ENCODE results near the gene ZNF865.

DNA sequence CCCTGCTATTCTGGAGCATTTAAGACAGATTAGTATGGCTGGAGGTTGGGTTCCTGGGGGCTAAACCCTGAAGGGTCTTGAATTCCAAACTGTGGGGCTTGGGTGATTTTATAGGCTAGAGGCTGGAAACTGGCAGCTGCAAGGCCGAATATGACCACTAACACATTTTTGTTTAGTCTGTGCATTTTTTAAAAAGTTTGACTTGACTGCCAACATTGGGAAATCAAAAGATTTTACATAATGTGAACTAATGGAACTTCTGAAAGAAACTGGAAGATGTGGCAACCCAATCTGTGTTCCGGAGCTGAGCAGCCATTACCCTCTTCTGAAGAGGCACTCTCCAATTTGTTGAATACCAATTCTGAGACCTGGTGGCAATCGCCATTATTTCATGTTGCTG lies 13.8 kb downstream of the ZNF865 start:
- TF ChIP-seq, protein P1, sequence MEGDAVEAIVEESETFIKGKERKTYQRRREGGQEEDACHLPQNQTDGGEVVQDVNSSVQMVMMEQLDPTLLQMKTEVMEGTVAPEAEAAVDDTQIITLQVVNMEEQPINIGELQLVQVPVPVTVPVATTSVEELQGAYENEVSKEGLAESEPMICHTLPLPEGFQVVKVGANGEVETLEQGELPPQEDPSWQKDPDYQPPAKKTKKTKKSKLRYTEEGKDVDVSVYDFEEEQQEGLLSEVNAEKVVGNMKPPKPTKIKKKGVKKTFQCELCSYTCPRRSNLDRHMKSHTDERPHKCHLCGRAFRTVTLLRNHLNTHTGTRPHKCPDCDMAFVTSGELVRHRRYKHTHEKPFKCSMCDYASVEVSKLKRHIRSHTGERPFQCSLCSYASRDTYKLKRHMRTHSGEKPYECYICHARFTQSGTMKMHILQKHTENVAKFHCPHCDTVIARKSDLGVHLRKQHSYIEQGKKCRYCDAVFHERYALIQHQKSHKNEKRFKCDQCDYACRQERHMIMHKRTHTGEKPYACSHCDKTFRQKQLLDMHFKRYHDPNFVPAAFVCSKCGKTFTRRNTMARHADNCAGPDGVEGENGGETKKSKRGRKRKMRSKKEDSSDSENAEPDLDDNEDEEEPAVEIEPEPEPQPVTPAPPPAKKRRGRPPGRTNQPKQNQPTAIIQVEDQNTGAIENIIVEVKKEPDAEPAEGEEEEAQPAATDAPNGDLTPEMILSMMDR (IDR thresholded peaks at IDR 0.05), result no peak
- TF ChIP-seq EZH2 (IDR thresholded peaks at IDR 0.05) (no peak), EZH2phosphoT487 (IDR thresholded peaks at IDR 0.05) (no peak)

Data from neural progenitor cell (in vitro differentiated cells).